ENCODE data around the gene SMS.

DNA sequence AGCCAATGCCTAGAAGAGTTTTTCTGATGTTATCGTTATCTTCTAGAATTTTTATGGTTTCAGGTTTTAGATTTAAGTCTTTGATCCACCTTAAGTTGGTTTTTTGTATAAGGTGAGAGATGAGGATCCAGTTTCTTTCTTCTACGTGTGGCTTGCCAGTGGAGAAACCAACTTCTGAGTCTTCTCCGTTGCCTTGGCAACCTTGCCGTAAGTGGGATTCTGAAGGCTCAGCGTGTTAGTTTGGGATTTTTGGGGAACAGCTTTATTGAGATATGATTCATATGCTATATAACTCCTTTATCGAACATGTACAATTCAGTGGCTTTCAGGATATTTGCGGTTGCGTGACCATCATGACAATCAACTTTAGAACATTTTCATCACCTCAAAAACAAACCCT, 17.7 kb downstream of the SMS start:
- TF ChIP-seq CTCF (conservative IDR thresholded peaks at IDR 0.05; ENCODE audit: low read depth, low read length) (no peak), RAD21 (IDR thresholded peaks at IDR 0.05; ENCODE audit: low read length) (no peak), POLR2A (IDR thresholded peaks at IDR 0.05; ENCODE audit: low read depth, low read length) (no peak), RFX5 (IDR thresholded peaks at IDR 0.05; ENCODE audit: low read depth, low read length) (no peak), CEBPB (IDR thresholded peaks at IDR 0.05; ENCODE audit: low read depth, low read length) (no peak), MAZ (IDR thresholded peaks at IDR 0.05; ENCODE audit: borderline replicate concordance, low read depth, low read length) (no peak), MXI1 (IDR thresholded peaks at IDR 0.05; ENCODE audit: borderline replicate concordance, low read depth, low read length) (no peak), SMC3 (IDR thresholded peaks at IDR 0.05; ENCODE audit: low read depth, low read length) (no peak), CHD1 (IDR thresholded peaks at IDR 0.05; ENCODE audit: low read depth, low read length) (no peak), RCOR1 (IDR thresholded peaks at IDR 0.05; ENCODE audit: insufficient replicate concordance, low read length) (no peak), NFE2L2 (IDR thresholded peaks at IDR 0.05; ENCODE audit: low read depth, low read length) (no peak)
- TF ChIP-seq, protein P1, sequence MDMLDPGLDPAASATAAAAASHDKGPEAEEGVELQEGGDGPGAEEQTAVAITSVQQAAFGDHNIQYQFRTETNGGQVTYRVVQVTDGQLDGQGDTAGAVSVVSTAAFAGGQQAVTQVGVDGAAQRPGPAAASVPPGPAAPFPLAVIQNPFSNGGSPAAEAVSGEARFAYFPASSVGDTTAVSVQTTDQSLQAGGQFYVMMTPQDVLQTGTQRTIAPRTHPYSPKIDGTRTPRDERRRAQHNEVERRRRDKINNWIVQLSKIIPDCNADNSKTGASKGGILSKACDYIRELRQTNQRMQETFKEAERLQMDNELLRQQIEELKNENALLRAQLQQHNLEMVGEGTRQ (IDR thresholded peaks at IDR 0.05; ENCODE audit: low read depth, low read length), result no peak
- TF ChIP-seq, protein P2, sequence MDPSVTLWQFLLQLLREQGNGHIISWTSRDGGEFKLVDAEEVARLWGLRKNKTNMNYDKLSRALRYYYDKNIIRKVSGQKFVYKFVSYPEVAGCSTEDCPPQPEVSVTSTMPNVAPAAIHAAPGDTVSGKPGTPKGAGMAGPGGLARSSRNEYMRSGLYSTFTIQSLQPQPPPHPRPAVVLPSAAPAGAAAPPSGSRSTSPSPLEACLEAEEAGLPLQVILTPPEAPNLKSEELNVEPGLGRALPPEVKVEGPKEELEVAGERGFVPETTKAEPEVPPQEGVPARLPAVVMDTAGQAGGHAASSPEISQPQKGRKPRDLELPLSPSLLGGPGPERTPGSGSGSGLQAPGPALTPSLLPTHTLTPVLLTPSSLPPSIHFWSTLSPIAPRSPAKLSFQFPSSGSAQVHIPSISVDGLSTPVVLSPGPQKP (IDR thresholded peaks at IDR 0.05; ENCODE audit: borderline replicate concordance, low read depth, low read length), result no peak
